SK-N-SH treated with all-trans-retinoic acid at 6 μM for 48 hours (cell line): ENCODE data around the gene DOCK2.

Experiments used
- ARNTL ChIP-seq: fragments of 450-650 bp; formaldehyde crosslinking; IDR thresholded peaks from 2 replicates; pipeline ENCODE4 v1.5.0; 2020; ENCODE audit warnings: low read depth, mild to moderate bottlenecking, moderate library complexity, borderline replicate concordance
- ESRRG ChIP-seq: fragments of 250-450 bp; sonication (Bioruptor Pico); IDR thresholded peaks from 2 replicates; pipeline ENCODE4 v1.6.1; 2021; ENCODE audit warnings: mild to moderate bottlenecking
- TF ChIP-seq, protein P1 (sequence below): fragments of 250-450 bp; sonication (Bioruptor Pico); IDR thresholded peaks from 2 replicates; pipeline ENCODE4 v1.8.0; 2020; ENCODE audit warnings: mild to moderate bottlenecking, moderate library complexity, borderline replicate concordance

DNA sequence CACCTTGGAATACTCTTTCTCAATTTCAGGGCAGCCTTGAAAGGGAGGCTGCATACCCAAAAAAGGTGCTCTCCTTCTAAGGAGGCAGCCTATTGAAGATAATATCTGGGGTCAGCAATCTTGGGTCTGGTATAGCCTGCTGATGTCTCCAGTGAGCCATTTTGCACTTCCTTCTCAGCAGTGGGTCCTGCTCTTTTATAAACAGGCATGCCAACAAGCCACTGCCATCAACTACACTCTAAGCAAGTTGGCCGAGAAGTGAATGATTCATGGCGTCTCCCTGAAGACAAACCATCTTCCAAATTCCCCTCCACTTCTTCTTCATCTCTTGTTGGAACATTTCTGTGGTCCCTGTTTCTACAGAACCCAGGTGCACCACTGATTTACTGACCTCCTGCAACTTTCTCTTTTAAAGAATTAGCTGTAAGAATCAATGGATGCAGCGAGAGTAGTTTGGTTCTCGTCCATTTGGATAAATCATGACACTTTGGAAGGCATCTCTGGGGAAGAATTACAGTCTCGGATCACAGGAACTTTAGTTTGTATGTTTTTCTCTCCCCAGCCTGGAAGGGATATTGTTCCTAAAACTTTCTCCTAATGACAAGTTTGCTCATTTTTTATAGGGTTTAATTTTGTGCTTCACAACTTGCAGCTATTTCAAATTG, 234.9 kb downstream of the DOCK2 start:
- TF ChIP-seq ARNTL (CRISPR knock-in tag) (no peak), ESRRG (no peak)
- TF ChIP-seq, protein P1, sequence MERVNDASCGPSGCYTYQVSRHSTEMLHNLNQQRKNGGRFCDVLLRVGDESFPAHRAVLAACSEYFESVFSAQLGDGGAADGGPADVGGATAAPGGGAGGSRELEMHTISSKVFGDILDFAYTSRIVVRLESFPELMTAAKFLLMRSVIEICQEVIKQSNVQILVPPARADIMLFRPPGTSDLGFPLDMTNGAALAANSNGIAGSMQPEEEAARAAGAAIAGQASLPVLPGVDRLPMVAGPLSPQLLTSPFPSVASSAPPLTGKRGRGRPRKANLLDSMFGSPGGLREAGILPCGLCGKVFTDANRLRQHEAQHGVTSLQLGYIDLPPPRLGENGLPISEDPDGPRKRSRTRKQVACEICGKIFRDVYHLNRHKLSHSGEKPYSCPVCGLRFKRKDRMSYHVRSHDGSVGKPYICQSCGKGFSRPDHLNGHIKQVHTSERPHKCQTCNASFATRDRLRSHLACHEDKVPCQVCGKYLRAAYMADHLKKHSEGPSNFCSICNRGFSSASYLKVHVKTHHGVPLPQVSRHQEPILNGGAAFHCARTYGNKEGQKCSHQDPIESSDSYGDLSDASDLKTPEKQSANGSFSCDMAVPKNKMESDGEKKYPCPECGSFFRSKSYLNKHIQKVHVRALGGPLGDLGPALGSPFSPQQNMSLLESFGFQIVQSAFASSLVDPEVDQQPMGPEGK (CRISPR knock-in tag): no peak
